WTC11 (cell line): ENCODE results near the gene WDR87. TPM values are rescaled to one million over a fixed set of nuclear protein-coding genes. Genes with fewer than 3 reads are reported as not detected.

Experiments used
- ATAC-seq: fragments of 200-7000 bp; cut with Tn5 transposase; 2 replicates; pipeline ENCODE4 v1.10.0; 2021; ENCODE audit warnings: mild to moderate bottlenecking, moderate library complexity
- CTCF ChIA-PET: fragments of 300-600 bp; sonication (Branson Sonifier 250); formaldehyde crosslinking; loops from one replicate; lab custom pipeline; 2021; ENCODE audit warnings: antibody characterized with exemption; lab: Charles Lee
- POLR2A ChIA-PET: fragments of 350-600 bp; sonication (Branson Sonifier 250); formaldehyde crosslinking; loops from one replicate; lab custom pipeline; 2021; ENCODE audit warnings: antibody characterized with exemption; lab: Charles Lee
- DNase-seq: peaks from one replicate; pipeline ENCODE4 v3.0.0; 2021; ENCODE audit warnings: low spot score
- H3K27ac Mint-ChIP-seq: 2 replicates; pipeline ENCODE4 v1.8.0; 2021; ENCODE audit warnings: mixed read lengths
- H3K27me3 Mint-ChIP-seq: 2 replicates; pipeline ENCODE4 v1.8.0; 2021; ENCODE audit warnings: low read depth, mild to moderate bottlenecking, moderate library complexity, mixed read lengths
- H3K36me3 Mint-ChIP-seq: 2 replicates; pipeline ENCODE4 v1.8.0; 2021; ENCODE audit warnings: mixed read lengths
- H3K4me1 Mint-ChIP-seq: 2 replicates; pipeline ENCODE4 v1.8.0; 2022; ENCODE audit warnings: mixed read lengths
- H3K4me3 Mint-ChIP-seq: 2 replicates; pipeline ENCODE4 v1.8.0; 2021; ENCODE audit warnings: mild to moderate bottlenecking, moderate library complexity, mixed read lengths
- H3K9me3 Mint-ChIP-seq: 2 replicates; pipeline ENCODE4 v1.8.0; 2021; ENCODE audit warnings: mixed read lengths
- CBFB ChIP-seq: sonication (generic); formaldehyde crosslinking; IDR thresholded peaks from 2 replicates; pipeline ENCODE4 v1.8.1; 2022; ENCODE audit warnings: mild to moderate bottlenecking, low read depth, missing genetic modification reagents
- CREM ChIP-seq: sonication (generic); formaldehyde crosslinking; IDR thresholded peaks from 2 replicates; pipeline ENCODE4 v1.8.1; 2022; ENCODE audit warnings: mild to moderate bottlenecking, missing genetic modification reagents, moderate library complexity
- ELF4 ChIP-seq: sonication (generic); formaldehyde crosslinking; IDR thresholded peaks from 2 replicates; pipeline ENCODE4 v1.8.1; 2022; ENCODE audit warnings: low read depth, mild to moderate bottlenecking, moderate library complexity, missing genetic modification reagents
- ESRRA ChIP-seq: sonication (generic); formaldehyde crosslinking; IDR thresholded peaks from 2 replicates; pipeline ENCODE4 v1.8.1; 2022; ENCODE audit warnings: mild to moderate bottlenecking, missing genetic modification reagents, borderline replicate concordance
- ETV6 ChIP-seq: sonication (generic); formaldehyde crosslinking; IDR thresholded peaks from 2 replicates; pipeline ENCODE4 v1.8.1; 2022; ENCODE audit warnings: mild to moderate bottlenecking, missing genetic modification reagents
- GABPB1 ChIP-seq: sonication (generic); formaldehyde crosslinking; IDR thresholded peaks from 2 replicates; pipeline ENCODE4 v1.8.1; 2023; ENCODE audit warnings: mild to moderate bottlenecking, missing genetic modification reagents
- GRHL2 ChIP-seq: fragments of 250-450 bp; sonication (Bioruptor Pico); IDR thresholded peaks from 2 replicates; pipeline ENCODE4 v1.8.0; 2022; ENCODE audit warnings: mild to moderate bottlenecking, moderate library complexity; ENCODE audit not compliant: insufficient replicate concordance, severe bottlenecking
- JAZF1 ChIP-seq: fragments of 250-450 bp; sonication (Bioruptor Pico); IDR thresholded peaks from 2 replicates; pipeline ENCODE4 v1.9.0; 2021; ENCODE audit warnings: moderate library complexity, mild to moderate bottlenecking, inconsistent platforms
- MXD4 ChIP-seq: fragments of 250-450 bp; sonication (Bioruptor Pico); IDR thresholded peaks from 2 replicates; pipeline ENCODE4 v1.8.0; 2021; ENCODE audit warnings: mild to moderate bottlenecking, moderate library complexity, borderline replicate concordance
- MYBL2 ChIP-seq: sonication (generic); formaldehyde crosslinking; IDR thresholded peaks from 2 replicates; pipeline ENCODE4 v1.8.1; 2023; ENCODE audit warnings: mild to moderate bottlenecking, moderate library complexity, missing genetic modification reagents
- RORB ChIP-seq: fragments of 250-450 bp; sonication (Bioruptor Pico); IDR thresholded peaks from 2 replicates; pipeline ENCODE4 v1.9.0; 2021; ENCODE audit warnings: mild to moderate bottlenecking
- SMAD4 ChIP-seq: sonication (generic); formaldehyde crosslinking; IDR thresholded peaks from 2 replicates; pipeline ENCODE4 v1.8.0; 2022; ENCODE audit warnings: mild to moderate bottlenecking, missing genetic modification reagents
- SP1 ChIP-seq: sonication (generic); formaldehyde crosslinking; conservative IDR thresholded peaks from 2 replicates; pipeline ENCODE4 v1.8.1; 2022; ENCODE audit warnings: missing genetic modification reagents
- ZNF317 ChIP-seq: sonication (generic); formaldehyde crosslinking; IDR thresholded peaks from 2 replicates; pipeline ENCODE4 v1.8.1; 2023; ENCODE audit warnings: low read depth, mild to moderate bottlenecking, moderate library complexity, missing genetic modification reagents, borderline replicate concordance
- total RNA-seq: library from RNA; stranded (reverse); gene quantifications from 3 replicates; pipeline ENCODE4 v1.2.3, GENCODE V29; 2021
- TF ChIP-seq, protein P1 (sequence below): fragments of 250-450 bp; sonication (Bioruptor Pico); IDR thresholded peaks from 2 replicates; pipeline ENCODE4 v1.8.0; 2021; ENCODE audit warnings: mild to moderate bottlenecking
- TF ChIP-seq, protein P2 (sequence below): sonication (generic); formaldehyde crosslinking; IDR thresholded peaks from 2 replicates; pipeline ENCODE4 v1.8.0; 2023; ENCODE audit warnings: missing genetic modification reagents
- TF ChIP-seq, protein P3 (sequence below): sonication (generic); formaldehyde crosslinking; IDR thresholded peaks from 2 replicates; pipeline ENCODE4 v1.8.0; 2022; ENCODE audit warnings: mild to moderate bottlenecking, missing genetic modification reagents
- TF ChIP-seq, protein P4 (sequence below): sonication (generic); formaldehyde crosslinking; IDR thresholded peaks from 2 replicates; pipeline ENCODE4 v1.8.0; 2022; ENCODE audit warnings: missing genetic modification reagents
- TF ChIP-seq, protein P5 (sequence below): fragments of 200-600 bp; IDR thresholded peaks from 2 replicates; pipeline ENCODE4 v1.8.0; 2022; ENCODE audit warnings: antibody characterized with exemption

The WDR87 gene
- total RNA-seq, 1 experiment from 2014 or later: not detected

DNA sequence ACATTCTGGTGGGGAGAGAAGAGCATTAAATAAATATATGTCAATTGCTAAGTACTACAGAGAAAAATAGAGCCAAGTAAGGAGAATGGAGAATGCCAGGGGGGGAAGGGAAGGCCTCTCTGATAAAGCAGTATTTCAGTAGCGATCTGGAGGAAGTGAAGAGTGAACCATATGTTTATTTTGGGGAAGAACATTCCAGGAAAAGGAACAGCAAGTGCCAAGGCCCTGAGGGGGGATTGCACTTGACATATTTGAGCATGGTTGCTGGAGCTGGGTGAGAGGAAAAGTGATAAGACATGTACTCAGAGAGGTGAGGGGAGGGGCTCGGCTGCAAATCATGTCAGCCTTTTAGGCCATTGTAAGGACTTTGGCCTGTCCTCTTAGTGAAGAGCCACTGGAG lies 30.4 kb downstream of the WDR87 start:
- TF ChIP-seq ELF4 (CRISPR knock-in tag) (no peak), GABPB1 (no peak), GRHL2 (no peak), MYBL2 (CRISPR knock-in tag) (no peak), MXD4 (CRISPR knock-in tag) (no peak), ETV6 (CRISPR knock-in tag) (no peak), ESRRA (CRISPR knock-in tag) (no peak), CREM (no peak), ZNF317 (CRISPR knock-in tag) (no peak), RORB (no peak), JAZF1 (CRISPR knock-in tag) (no peak), CBFB (CRISPR knock-in tag) (no peak), SP1 (CRISPR knock-in tag) (no peak)
- TF ChIP-seq, protein P1, sequence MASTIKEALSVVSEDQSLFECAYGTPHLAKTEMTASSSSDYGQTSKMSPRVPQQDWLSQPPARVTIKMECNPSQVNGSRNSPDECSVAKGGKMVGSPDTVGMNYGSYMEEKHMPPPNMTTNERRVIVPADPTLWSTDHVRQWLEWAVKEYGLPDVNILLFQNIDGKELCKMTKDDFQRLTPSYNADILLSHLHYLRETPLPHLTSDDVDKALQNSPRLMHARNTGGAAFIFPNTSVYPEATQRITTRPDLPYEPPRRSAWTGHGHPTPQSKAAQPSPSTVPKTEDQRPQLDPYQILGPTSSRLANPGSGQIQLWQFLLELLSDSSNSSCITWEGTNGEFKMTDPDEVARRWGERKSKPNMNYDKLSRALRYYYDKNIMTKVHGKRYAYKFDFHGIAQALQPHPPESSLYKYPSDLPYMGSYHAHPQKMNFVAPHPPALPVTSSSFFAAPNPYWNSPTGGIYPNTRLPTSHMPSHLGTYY (CRISPR knock-in tag): no peak
- TF ChIP-seq, protein P2, sequence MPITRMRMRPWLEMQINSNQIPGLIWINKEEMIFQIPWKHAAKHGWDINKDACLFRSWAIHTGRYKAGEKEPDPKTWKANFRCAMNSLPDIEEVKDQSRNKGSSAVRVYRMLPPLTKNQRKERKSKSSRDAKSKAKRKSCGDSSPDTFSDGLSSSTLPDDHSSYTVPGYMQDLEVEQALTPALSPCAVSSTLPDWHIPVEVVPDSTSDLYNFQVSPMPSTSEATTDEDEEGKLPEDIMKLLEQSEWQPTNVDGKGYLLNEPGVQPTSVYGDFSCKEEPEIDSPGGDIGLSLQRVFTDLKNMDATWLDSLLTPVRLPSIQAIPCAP (CRISPR knock-in tag): no peak
- TF ChIP-seq, protein P3, sequence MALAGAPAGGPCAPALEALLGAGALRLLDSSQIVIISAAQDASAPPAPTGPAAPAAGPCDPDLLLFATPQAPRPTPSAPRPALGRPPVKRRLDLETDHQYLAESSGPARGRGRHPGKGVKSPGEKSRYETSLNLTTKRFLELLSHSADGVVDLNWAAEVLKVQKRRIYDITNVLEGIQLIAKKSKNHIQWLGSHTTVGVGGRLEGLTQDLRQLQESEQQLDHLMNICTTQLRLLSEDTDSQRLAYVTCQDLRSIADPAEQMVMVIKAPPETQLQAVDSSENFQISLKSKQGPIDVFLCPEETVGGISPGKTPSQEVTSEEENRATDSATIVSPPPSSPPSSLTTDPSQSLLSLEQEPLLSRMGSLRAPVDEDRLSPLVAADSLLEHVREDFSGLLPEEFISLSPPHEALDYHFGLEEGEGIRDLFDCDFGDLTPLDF: no peak
- TF ChIP-seq, protein P4, sequence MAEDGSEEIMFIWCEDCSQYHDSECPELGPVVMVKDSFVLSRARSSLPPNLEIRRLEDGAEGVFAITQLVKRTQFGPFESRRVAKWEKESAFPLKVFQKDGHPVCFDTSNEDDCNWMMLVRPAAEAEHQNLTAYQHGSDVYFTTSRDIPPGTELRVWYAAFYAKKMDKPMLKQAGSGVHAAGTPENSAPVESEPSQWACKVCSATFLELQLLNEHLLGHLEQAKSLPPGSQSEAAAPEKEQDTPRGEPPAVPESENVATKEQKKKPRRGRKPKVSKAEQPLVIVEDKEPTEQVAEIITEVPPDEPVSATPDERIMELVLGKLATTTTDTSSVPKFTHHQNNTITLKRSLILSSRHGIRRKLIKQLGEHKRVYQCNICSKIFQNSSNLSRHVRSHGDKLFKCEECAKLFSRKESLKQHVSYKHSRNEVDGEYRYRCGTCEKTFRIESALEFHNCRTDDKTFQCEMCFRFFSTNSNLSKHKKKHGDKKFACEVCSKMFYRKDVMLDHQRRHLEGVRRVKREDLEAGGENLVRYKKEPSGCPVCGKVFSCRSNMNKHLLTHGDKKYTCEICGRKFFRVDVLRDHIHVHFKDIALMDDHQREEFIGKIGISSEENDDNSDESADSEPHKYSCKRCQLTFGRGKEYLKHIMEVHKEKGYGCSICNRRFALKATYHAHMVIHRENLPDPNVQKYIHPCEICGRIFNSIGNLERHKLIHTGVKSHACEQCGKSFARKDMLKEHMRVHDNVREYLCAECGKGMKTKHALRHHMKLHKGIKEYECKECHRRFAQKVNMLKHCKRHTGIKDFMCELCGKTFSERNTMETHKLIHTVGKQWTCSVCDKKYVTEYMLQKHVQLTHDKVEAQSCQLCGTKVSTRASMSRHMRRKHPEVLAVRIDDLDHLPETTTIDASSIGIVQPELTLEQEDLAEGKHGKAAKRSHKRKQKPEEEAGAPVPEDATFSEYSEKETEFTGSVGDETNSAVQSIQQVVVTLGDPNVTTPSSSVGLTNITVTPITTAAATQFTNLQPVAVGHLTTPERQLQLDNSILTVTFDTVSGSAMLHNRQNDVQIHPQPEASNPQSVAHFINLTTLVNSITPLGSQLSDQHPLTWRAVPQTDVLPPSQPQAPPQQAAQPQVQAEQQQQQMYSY (CRISPR knock-in tag): no peak
- H3K4me1 Mint-ChIP-seq: peaks cover 10% of the 10 kb centered on the region
- no peak overlapping the region for H3K27ac Mint-ChIP-seq
- peaks cover 13% of the 10 kb centered on the region for H3K9me3 Mint-ChIP-seq
- H3K4me3 Mint-ChIP-seq: no peak overlapping the region
- ATAC-seq (no peak), DNase-seq (no peak)
- POLR2A ChIA-PET: no interaction called here
- CTCF ChIA-PET: no interaction called here
- peaks cover 4% of the 10 kb centered on the region; the same call in 1 of the 2 replicates for H3K27me3 Mint-ChIP-seq
- peaks cover 4% of the 10 kb centered on the region for H3K36me3 Mint-ChIP-seq

DNA sequence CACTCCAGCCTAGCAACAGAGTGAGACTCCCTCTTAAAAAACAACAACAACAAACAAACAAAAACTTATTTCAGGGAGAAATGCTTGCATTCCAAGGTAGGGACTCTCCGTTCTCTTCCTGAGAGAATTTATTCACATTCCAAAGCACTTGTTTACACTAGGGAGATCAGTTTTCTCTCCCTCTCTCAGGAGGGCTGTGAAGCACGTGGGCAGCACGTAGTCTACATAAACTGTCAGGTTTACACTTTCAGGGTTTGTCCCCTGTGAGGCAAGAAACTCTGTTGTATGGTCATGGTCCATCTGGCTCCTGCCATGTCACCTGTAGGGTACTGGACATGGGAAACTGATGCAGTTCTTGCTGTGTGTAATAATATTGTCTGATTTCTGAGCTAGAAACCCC lies 31.6 kb downstream of the WDR87 start:
- H3K27ac Mint-ChIP-seq: no peak overlapping the region
- peaks cover 15% of the 10 kb centered on the region for H3K36me3 Mint-ChIP-seq
- CTCF ChIA-PET: no interaction called here

More for the DNA sequence above, 31.6 kb downstream of the WDR87 start:
- Mint-ChIP-seq H3K4me1 (peaks cover 10% of the 10 kb centered on the region), H3K4me3 (no peak overlapping the region), H3K27me3 (peaks cover 6% of the 10 kb centered on the region), H3K9me3 (peaks cover 23% of the 10 kb centered on the region)
- POLR2A ChIA-PET: no interaction called here
- ATAC-seq: peak; percentile 66
- no peak for DNase-seq
- TF ChIP-seq GABPB1 (peak; percentile 49; the same call in 1 of the 2 replicates), SMAD4 (no peak)
- TF ChIP-seq, protein P4 (CRISPR knock-in tag): no peak
- TF ChIP-seq, protein P5, sequence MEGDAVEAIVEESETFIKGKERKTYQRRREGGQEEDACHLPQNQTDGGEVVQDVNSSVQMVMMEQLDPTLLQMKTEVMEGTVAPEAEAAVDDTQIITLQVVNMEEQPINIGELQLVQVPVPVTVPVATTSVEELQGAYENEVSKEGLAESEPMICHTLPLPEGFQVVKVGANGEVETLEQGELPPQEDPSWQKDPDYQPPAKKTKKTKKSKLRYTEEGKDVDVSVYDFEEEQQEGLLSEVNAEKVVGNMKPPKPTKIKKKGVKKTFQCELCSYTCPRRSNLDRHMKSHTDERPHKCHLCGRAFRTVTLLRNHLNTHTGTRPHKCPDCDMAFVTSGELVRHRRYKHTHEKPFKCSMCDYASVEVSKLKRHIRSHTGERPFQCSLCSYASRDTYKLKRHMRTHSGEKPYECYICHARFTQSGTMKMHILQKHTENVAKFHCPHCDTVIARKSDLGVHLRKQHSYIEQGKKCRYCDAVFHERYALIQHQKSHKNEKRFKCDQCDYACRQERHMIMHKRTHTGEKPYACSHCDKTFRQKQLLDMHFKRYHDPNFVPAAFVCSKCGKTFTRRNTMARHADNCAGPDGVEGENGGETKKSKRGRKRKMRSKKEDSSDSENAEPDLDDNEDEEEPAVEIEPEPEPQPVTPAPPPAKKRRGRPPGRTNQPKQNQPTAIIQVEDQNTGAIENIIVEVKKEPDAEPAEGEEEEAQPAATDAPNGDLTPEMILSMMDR: no peak
- TF ChIP-seq, all 79 proteins: peak for 1
